ENCODE data around the gene CLDN7.

CLDN7 gene

DNA sequence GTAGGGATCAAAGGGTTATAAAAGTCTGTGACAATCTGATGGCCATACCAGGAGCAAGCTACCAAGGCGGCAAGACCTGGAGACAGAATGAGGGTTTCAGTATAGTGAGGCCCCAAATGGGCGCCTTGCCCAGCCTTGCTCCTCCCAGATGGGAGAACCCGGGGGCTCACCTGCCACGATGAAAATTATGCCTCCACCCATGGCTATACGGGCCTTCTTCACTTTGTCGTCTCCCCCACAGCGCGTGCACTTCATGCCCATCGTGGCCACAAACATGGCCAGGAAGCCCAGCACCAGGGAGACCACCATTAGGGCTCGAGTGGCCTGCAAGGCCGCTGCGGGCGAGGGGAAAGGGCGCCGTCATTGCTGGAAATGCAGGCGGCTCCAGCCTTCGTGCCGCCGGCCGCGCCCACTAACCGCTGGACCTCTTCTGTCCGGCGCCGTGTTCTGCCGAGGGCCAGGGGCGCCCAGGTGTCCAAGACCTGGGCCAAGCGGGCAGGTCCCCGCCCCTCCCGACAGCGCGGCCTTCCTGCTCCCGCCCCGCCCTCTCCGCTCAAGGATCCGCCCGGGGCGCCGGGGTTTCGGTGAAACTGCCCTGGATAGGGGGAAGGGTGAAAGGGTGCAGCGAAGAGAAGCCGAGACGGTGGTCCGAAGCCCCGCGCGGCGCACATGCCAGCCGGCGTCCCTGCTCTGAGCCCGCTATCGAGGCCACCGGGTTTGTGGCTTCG, 1.5 kb downstream of the CLDN7 start:
- DNase-seq (ENCODE audit: low spot score), result no peak
- peak overlapping the region; percentile 86 for H3K27ac ChIP-seq (ENCODE audit: poor library complexity, severe bottlenecking)
- H3K4me3 ChIP-seq (ENCODE audit: severe bottlenecking), result peak overlapping the region; percentile 71

DNA sequence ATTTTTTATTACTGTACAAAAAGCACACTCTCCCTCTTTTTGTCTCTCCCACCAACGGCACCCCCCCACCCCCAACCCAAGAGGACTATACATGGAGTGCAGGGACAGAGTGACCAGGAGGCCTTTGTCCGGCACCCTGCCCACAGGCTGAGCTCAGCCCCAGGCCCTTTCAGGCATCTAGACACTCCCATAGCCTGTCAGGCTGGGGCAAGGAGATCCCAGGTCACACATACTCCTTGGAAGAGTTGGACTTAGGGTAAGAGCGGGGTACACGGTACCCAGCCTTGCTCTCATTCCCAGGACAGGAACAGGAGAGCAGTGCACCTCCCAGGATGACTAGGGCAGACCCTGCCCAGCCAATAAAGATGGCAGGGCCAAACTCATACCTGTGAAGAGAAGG, 2.1 kb downstream of the CLDN7 start:
- ATAC-seq (ENCODE audit: low read depth) (no peak), DNase-seq (ENCODE audit: low spot score) (no peak)
- Histone ChIP-seq H3K27ac (ENCODE audit: poor library complexity, severe bottlenecking) (peak overlapping the region; percentile 86), H3K4me3 (ENCODE audit: severe bottlenecking) (peak overlapping the region; percentile 71), H3K9me3 (ENCODE audit: severe bottlenecking) (no peaks in the 10 kb centered on the region), H3K36me3 (ENCODE audit: low read depth) (peaks cover 57% of the 10 kb centered on the region), H3K4me1 (ENCODE audit: insufficient read depth, poor library complexity, severe bottlenecking) (peaks cover 23% of the 10 kb centered on the region), H3K27me3 (ENCODE audit: insufficient read depth, poor library complexity, severe bottlenecking) (no peaks in the 10 kb centered on the region)
- TF ChIP-seq, protein P1, sequence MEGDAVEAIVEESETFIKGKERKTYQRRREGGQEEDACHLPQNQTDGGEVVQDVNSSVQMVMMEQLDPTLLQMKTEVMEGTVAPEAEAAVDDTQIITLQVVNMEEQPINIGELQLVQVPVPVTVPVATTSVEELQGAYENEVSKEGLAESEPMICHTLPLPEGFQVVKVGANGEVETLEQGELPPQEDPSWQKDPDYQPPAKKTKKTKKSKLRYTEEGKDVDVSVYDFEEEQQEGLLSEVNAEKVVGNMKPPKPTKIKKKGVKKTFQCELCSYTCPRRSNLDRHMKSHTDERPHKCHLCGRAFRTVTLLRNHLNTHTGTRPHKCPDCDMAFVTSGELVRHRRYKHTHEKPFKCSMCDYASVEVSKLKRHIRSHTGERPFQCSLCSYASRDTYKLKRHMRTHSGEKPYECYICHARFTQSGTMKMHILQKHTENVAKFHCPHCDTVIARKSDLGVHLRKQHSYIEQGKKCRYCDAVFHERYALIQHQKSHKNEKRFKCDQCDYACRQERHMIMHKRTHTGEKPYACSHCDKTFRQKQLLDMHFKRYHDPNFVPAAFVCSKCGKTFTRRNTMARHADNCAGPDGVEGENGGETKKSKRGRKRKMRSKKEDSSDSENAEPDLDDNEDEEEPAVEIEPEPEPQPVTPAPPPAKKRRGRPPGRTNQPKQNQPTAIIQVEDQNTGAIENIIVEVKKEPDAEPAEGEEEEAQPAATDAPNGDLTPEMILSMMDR (IDR thresholded peaks at IDR 0.05; ENCODE audit: poor library complexity, severe bottlenecking), result no peak

More for the DNA sequence above, 1.5 kb downstream of the CLDN7 start:
- no peaks in the 10 kb centered on the region for H3K9me3 ChIP-seq (ENCODE audit: severe bottlenecking)
- peaks cover 23% of the 10 kb centered on the region for H3K4me1 ChIP-seq (ENCODE audit: insufficient read depth, poor library complexity, severe bottlenecking)
- ATAC-seq (ENCODE audit: low read depth), result peak; percentile 49
- H3K36me3 ChIP-seq (ENCODE audit: low read depth), result peaks cover 53% of the 10 kb centered on the region
- TF ChIP-seq, protein P1 (IDR thresholded peaks at IDR 0.05; ENCODE audit: poor library complexity, severe bottlenecking), result no peak
- H3K27me3 ChIP-seq (ENCODE audit: insufficient read depth, poor library complexity, severe bottlenecking), result no peaks in the 10 kb centered on the region

DNA sequence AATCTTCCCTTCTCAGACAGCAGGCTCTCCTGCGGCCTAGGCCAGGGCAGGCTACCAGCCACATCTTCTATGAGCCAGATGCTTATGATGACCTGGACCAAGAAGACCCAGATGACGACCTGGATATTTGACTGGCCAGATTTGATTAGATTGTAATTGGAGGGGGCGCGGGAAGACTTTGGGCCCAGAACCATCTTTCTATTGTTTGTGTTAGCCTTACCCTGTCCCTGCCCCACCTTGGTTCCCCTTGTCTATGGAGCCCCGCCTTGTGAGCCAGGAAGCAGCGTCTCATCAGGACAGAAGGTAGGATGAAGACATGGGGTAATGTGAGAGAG, 2.8 kb downstream of the CLDN7 start:
- Histone ChIP-seq H3K4me3 (ENCODE audit: severe bottlenecking) (no peak overlapping the region), H3K27me3 (ENCODE audit: insufficient read depth, poor library complexity, severe bottlenecking) (no peaks in the 10 kb centered on the region), H3K9me3 (ENCODE audit: severe bottlenecking) (no peaks in the 10 kb centered on the region), H3K4me1 (ENCODE audit: insufficient read depth, poor library complexity, severe bottlenecking) (peaks cover 22% of the 10 kb centered on the region), H3K27ac (ENCODE audit: poor library complexity, severe bottlenecking) (peak overlapping the region; percentile 86), H3K36me3 (ENCODE audit: low read depth) (peaks cover 61% of the 10 kb centered on the region)
- ATAC-seq (ENCODE audit: low read depth) (no peak), DNase-seq (ENCODE audit: low spot score) (no peak)
- TF ChIP-seq, protein P1 (IDR thresholded peaks at IDR 0.05; ENCODE audit: poor library complexity, severe bottlenecking), result no peak

- no peak for DNase-seq (ENCODE audit: low spot score)
- peak overlapping the region; percentile 86 for H3K27ac ChIP-seq (ENCODE audit: poor library complexity, severe bottlenecking)
- peaks cover 67% of the 10 kb centered on the region for H3K36me3 ChIP-seq (ENCODE audit: low read depth)
- no peaks in the 10 kb centered on the region for H3K9me3 ChIP-seq (ENCODE audit: severe bottlenecking)
- ATAC-seq (ENCODE audit: low read depth), result peak; percentile 21; the same call in 2 of the 3 replicates
- TF ChIP-seq, protein P1 (IDR thresholded peaks at IDR 0.05; ENCODE audit: poor library complexity, severe bottlenecking), result no peak
- H3K27me3 ChIP-seq (ENCODE audit: insufficient read depth, poor library complexity, severe bottlenecking), result no peaks in the 10 kb centered on the region
- no peak overlapping the region for H3K4me3 ChIP-seq (ENCODE audit: severe bottlenecking)
- H3K4me1 ChIP-seq (ENCODE audit: insufficient read depth, poor library complexity, severe bottlenecking), result peaks cover 16% of the 10 kb centered on the region
Observed at GRCh38 chr17:7258731-7259554, 3.3 kb downstream of the CLDN7 start.
